Ascending aorta (tissue), 2 donors: ENCODE results near the gene UBE2D4. TPM values are rescaled to one million over a fixed set of nuclear protein-coding genes. Genes with fewer than 3 reads are reported as not detected.
A peak's percentile ranks its signal among the peaks of the same experiment; 100 is the strongest.

ENCODE experiments used
- DNase-seq, 2 donors: peaks; one replicate each; pipeline ENCODE4 v3.0.0-alpha.2; 2019; ENCODE audit warnings: low spot score in 2 of 2
- H3K27ac ChIP-seq, 2 donors: fragments of 200-600 bp; sonication (generic); one replicate each; pipeline ENCODE4 v1.5.1; 2016 to 2017; ENCODE audit warnings: mild to moderate bottlenecking in 1 of 2
- H3K27me3 ChIP-seq: fragments of 200-600 bp; sonication (generic); one replicate; pipeline ENCODE4 v1.5.1; 2017
- H3K36me3 ChIP-seq, 2 donors: fragments of 200-600 bp; sonication (generic); one replicate each; pipeline ENCODE4 v1.5.1; 2016
- H3K4me1 ChIP-seq, 2 donors: fragments of 200-600 bp; sonication (generic); one replicate each; pipeline ENCODE4 v1.5.1; 2016 to 2017; ENCODE audit warnings: mild to moderate bottlenecking in 1 of 2
- H3K4me3 ChIP-seq, 2 donors: fragments of 200-600 bp; sonication (generic); one replicate each; pipeline ENCODE4 v1.5.1; 2016 to 2017; ENCODE audit warnings: mild to moderate bottlenecking in 1 of 2
- H3K9me3 ChIP-seq, 2 donors: fragments of 200-600 bp; sonication (generic); one replicate each; pipeline ENCODE4 v1.5.1; 2016
- intact Hi-C: fragments of 100-400 bp; cut with DNase I; formaldehyde crosslinking; loops from one replicate; pipeline ENCODE4 v1.15.1; 2023
- total RNA-seq: library from RNA; depleted of rRNA; stranded (reverse); fragments of >200 nt; gene quantifications from one replicate; pipeline ENCODE4 v1.1.0, GENCODE V29; 2016
- TF ChIP-seq, protein P1 (sequence below), 3 experiments: fragments of 200-600 bp in 2 of 3; fragments of 450-650 bp in 1 of 3; sonication (generic) in 2 of 3; IDR thresholded peaks; one replicate each; pipeline ENCODE4 v1.5.1; 2016 to 2019; ENCODE audit warnings: antibody characterized with exemption in 3 of 3, mild to moderate bottlenecking in 1 of 3, moderate library complexity in 1 of 3

UBE2D4 gene
- total RNA-seq, 1 donor from 2014 or later = 13.1 TPM

- no peak overlapping the region for H3K4me3 ChIP-seq
- peaks cover 8 to 15% of the 10 kb centered on the region in 2 donors for H3K4me1 ChIP-seq
- no peak for DNase-seq
- H3K27ac ChIP-seq = peak overlapping the region; percentile 55 to 78
- H3K36me3 ChIP-seq = peaks cover 54 to 75% of the 10 kb centered on the region in 2 donors
- H3K27me3 ChIP-seq = no peaks in the 10 kb centered on the region
- no peaks in the 10 kb centered on the region for H3K9me3 ChIP-seq
- TF ChIP-seq, protein P1, sequence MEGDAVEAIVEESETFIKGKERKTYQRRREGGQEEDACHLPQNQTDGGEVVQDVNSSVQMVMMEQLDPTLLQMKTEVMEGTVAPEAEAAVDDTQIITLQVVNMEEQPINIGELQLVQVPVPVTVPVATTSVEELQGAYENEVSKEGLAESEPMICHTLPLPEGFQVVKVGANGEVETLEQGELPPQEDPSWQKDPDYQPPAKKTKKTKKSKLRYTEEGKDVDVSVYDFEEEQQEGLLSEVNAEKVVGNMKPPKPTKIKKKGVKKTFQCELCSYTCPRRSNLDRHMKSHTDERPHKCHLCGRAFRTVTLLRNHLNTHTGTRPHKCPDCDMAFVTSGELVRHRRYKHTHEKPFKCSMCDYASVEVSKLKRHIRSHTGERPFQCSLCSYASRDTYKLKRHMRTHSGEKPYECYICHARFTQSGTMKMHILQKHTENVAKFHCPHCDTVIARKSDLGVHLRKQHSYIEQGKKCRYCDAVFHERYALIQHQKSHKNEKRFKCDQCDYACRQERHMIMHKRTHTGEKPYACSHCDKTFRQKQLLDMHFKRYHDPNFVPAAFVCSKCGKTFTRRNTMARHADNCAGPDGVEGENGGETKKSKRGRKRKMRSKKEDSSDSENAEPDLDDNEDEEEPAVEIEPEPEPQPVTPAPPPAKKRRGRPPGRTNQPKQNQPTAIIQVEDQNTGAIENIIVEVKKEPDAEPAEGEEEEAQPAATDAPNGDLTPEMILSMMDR (IDR thresholded peaks at IDR 0.05) = no peak
- intact Hi-C loops = loop anchor here (10.0 kb wide), 3 partner anchors 705 to 1645 kb away; partner anchors contain the start of genes GLI3, NACAD and TMED4
Measured at GRCh38 chr7:43879477-43879876, 46.8 kb upstream of the UBE2D4 start.

- TF ChIP-seq, protein P1 (IDR thresholded peaks at IDR 0.05) = no peak
- Histone ChIP-seq H3K27ac (peak overlapping the region in 1 of 2 donors; percentile 78), H3K9me3 (no peaks in the 10 kb centered on the region), H3K4me3 (no peak overlapping the region), H3K27me3 (no peaks in the 10 kb centered on the region), H3K36me3 (peaks cover 54 to 72% of the 10 kb centered on the region in 2 donors), H3K4me1 (peaks cover 8 to 15% of the 10 kb centered on the region in 2 donors)
- intact Hi-C loops = no loop called here
- DNase-seq = no peak
Measured at GRCh38 chr7:43880596-43880995, 45.6 kb upstream of the UBE2D4 start.

- intact Hi-C loops = no loop called here
- Histone ChIP-seq H3K36me3 (peaks cover 24 to 42% of the 10 kb centered on the region in 2 donors), H3K4me1 (peaks cover 5 to 6% of the 10 kb centered on the region in 2 donors), H3K9me3 (no peaks in the 10 kb centered on the region), H3K4me3 (no peak overlapping the region), H3K27ac (no peak overlapping the region), H3K27me3 (no peaks in the 10 kb centered on the region)
- TF ChIP-seq, protein P1 (IDR thresholded peaks at IDR 0.05) = no peak
- no peak for DNase-seq
Measured at GRCh38 chr7:43884209-43884608, 42.0 kb upstream of the UBE2D4 start.

DNA sequence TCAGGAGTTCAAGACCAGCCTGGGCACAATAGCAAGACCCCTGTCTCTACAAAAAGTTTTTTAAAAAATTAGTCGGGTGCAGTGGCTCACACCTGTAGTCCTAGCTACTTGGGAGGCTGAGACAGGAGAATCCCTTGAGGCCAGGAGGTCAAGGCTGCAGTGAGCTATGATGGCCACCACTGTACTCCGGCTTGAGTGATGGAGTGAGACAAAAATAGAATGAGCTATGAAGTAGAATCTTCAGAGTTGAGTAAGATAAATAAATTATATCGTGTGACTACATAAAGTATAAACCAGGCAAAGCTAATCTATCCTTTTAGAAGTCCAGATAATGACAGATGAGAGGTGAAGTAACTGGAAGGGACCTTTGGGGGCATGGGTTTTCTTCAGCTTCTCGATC lies 41.6 kb upstream of the UBE2D4 start:
- H3K36me3 ChIP-seq = peaks cover 24 to 39% of the 10 kb centered on the region in 2 donors
- TF ChIP-seq, protein P1 (IDR thresholded peaks at IDR 0.05) = no peak
- H3K4me3 ChIP-seq = no peak overlapping the region
- H3K9me3 ChIP-seq = no peaks in the 10 kb centered on the region
- H3K27me3 ChIP-seq = no peaks in the 10 kb centered on the region
- intact Hi-C loops = no loop called here
- peaks cover 2 to 3% of the 10 kb centered on the region in 2 donors for H3K4me1 ChIP-seq
- DNase-seq = no peak
- H3K27ac ChIP-seq = no peak overlapping the region

DNA sequence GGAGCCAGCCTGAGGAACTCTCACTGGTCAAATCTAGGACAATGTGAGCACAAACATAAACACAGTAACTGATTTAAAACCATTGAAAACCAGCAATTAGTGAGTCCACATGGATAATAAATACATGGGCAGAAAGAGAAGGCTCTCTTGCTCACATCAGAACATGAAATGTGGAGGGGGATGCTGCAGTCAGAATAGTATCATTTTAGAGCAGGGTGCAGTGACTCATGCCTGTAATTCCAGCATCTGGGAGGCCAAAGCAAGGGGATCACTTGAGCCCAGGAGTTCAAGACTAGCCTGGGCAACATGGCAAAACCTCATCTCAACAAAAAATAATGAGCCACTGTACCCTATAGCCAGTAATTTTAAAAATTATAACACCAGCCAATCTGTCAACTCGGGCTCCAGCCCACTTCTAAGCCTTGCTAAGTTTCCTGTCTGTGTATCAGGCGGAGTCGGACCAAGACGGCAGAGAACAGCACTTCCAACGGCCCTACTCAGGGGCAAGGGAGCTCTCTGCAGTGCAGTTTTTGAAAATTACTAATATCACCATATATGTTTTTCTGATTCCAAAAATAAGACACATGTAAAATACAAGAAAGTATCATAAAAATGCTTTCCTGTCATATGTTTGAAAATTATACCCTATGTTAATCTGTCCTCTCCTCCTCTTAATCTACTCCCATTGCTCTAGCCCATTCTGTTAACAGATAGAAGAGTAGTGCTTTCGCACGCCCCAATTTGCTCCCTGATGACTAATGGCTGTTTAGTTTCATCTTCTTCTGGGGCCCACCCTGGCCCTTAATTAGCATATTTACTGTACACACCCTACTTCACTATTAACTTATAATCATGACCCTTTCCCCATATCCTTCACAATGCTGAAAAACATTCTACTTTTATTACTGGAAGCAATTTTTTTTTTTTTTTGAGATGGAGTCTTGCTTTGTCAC lies 37.0 kb upstream of the UBE2D4 start:
- intact Hi-C loops = no loop called here
- no peaks in the 10 kb centered on the region for H3K27me3 ChIP-seq
- TF ChIP-seq, protein P1 (IDR thresholded peaks at IDR 0.05) = no peak
- H3K4me1 ChIP-seq = no peaks in the 10 kb centered on the region
- peaks cover 6 to 14% of the 10 kb centered on the region in 2 donors for H3K36me3 ChIP-seq
- no peaks in the 10 kb centered on the region for H3K9me3 ChIP-seq
- no peak overlapping the region for H3K27ac ChIP-seq
- no peak overlapping the region for H3K4me3 ChIP-seq
- DNase-seq = no peak
